NCI-H82 treated with DMSO at 0.1 percent for 48 hours (cell line): ENCODE data around the gene TIMP4.

Experiments used
- DNase-seq: peaks from one replicate; lab custom pipeline; 2025; ENCODE audit not compliant: unreplicated experiment; lab: John Stamatoyannopoulos, UW

TIMP4 gene

DNA sequence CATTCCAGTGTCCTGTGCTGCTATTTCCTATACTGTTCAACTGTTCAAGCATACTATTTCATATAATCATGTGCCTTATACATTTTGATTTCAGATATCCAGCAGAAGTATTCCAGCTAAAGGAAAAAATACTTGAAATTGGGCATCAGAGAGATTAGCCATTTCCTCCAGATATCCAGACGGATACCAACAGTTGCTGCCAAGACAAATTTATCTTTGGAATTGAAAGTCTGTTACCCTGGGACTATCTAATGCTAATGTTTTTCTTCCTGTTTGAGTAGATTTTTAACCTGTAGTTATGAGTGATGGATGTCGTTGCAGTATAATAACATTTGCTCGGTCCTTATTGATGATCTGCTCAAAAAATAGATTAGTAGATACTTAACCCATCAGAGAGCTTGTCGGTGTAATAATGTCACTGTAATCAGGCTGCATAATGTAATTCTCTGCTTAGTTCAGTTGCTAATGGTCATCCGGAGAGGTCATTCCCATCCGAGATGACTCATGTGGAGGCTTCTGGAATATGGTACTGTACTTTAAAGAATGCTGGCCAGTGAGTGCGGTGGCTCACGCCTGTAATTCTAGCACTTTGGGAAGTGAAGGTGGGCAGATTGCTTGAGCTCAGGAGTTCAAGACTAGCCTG, 51.5 kb downstream of the TIMP4 start:
- DNase-seq = no peak
